EH (cell line): ENCODE results near the gene ANKS4B.
"Not testable (repeated sequence)": the region's sequence is repeated elsewhere in the genome, so short reads cannot be mapped to it uniquely, and the experiment has no call there.

Experiments used
- DNase-seq: peaks from one replicate; pipeline ENCODE4 v3.0.0-alpha.2; 2015; ENCODE audit warnings: low read depth

The ANKS4B gene

DNA sequence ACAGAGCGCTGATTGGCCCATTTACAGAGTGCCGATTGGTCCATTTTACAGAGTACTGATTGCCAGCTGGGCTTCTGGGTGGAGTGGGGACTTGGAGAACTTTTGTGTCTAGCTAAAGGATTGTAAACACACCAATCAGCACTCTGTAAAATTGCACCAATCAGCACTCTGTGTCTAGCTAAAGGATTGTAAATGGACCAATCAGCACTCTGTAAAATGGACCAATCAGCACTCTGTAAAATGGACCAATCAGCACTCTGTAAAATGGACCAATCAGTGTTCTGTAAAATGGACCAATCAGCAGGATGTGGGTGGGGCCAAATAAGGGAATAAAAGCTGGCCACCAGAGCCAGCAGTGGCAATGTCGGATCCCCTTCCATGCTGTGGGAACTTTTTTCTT is 56.3 kb downstream of the ANKS4B start:
- not testable (repeated sequence) for DNase-seq

DNA sequence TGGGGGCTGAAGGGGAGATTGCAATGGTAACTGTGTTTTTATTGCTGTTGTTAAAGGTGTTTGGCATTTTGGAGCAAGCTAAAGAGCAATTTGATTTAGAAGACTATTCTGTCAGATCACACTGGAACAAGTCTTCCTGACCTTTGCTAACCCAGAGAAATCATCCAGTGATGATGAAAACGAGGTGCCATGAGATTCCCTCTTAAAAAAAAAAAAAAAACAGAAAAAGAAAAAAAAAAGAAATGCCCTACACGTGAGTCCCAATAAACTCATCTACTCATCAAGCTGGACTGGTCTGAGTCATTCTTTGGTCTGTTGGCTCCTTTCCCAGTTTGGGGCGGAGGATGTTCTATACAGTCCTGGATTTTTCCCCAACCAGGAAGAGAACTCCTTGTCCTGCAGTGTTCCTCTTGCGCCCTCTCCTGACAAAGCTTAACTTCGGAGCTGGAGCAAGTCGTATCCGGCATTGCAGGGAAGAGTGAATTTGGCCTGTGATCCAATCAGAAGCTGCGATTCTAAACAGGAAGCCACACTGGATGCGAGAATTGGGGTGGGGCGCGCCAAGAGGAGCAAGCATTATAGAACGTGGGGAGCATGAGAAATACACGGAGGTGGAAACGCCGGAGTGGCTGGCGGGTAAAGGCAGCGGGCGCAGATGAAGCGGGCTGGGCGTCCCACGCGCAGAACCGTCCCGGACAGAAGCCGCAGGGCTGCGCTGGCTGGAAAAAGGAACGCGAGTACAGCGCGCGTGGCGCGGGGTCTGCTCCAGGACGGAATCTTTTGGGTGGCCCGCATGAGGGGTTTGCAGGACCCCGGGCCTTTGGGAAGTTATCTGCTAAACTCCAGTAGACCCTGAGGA is 67.0 kb downstream of the ANKS4B start:
- peak; percentile 100 for DNase-seq

DNA sequence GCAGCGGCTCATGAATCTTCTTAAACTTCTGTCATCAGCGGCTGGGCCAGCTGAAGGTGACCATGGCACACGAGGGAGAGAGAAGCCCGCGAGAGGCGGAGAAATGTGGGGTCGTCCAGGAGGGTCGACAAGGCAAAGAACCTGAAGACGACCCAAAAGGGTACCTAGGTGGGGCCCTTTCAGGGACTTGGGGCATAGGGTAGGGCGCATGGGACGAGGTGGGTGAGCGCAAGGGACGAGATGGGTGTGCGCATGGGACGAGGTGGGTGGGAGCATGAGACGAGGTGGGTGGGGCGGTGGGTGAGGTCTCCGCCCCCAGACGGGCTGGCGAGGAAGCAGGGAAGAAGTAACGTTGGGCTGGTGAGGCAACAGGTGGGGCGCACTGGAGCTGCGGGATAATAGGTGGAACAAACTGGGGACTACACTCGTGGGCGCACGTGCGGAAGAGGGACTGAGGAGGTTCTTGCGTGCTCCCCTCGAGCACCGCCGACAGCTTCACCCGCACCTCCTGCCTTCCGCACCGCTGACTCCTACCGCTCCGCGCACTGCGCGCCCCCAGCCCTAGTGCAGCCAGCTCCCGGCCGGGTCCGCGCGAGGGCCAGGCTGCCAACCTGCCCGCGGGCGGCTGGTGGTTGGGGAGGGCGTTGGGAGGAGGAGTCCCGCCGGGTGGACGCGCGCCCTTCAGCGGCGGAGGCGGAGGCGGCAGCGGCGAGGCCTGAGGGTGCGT is 67.8 kb downstream of the ANKS4B start:
- DNase-seq, result peak; percentile 71

DNA sequence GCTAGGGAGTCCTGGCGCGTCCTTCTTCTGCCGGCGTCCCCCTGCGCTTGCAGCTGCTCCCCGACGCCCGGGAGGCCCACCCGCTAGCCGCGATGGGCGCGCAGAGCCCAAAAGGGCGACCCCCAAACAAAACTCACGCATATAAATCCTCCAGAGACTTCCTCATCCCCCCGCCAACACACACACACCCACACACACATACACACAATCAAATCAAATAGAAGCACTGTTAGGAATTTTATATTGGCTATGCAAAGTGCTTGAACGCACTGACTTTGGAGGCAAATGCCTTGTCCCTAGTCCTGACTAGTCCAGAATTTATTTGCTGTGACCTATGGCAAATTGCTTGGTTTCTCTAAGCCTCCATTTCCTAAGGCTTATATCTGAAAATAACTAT is 68.4 kb downstream of the ANKS4B start:
- DNase-seq, result no peak

DNA sequence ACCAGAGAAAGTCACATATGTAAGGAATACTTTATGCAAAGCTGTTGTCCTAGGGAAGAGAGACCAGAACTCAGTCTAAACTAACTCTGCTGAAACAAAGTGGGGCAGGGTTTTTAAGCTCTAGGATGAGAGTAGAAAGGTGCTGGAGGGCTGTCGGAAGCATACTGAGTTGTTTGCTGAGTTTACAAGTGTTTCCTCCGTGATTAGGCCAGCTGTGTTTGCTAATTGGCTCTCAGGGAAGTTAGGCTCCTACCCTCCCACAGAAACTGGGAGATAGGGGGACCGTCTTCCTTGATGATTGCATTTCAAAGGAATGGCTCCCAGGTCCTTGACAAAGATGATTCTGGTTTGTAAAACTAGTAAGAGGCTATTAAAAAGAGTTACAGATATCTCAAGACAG is 69.0 kb downstream of the ANKS4B start:
- DNase-seq, result peak; percentile 20

DNA sequence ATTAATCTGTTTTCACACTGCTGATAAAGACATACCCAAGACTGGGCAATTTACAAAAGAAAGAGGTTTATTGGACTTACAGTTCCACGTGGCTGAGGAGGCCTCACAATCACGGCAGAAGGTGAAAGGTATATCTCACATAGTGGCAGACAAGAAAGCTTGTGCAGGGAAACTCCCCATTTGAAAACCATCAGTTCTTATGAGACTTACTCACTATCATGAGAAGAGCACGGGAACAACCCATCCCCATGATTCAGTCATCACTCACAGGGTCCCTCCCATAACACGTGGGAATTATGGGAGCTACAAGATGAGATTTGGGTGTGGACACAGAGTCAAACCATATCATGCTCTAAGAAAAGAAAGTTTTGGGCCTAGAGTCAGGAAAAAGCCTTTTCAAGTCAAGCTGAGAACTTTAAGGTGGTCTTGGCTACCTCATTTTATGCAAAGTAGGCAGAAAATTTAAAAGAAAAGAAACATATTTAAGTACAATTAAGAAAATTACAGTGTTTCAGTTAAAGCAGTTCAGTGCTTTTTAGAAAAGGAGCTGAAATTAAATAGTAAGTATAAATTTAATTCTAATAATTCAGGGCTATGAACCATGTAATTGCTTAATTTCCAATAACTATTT is 69.5 kb downstream of the ANKS4B start:
- DNase-seq, result peak; percentile 77
